HEK293T (cell line): ENCODE results near the gene ATP8B1.

ENCODE experiments used
- BHLHE40 ChIP-seq: fragments of 450-650 bp; IDR thresholded peaks from 2 replicates; pipeline ENCODE4 v1.6.1; 2016; ENCODE audit warnings: mild to moderate bottlenecking, moderate library complexity, borderline replicate concordance
- FOXM1 ChIP-seq: fragments of 450-650 bp; IDR thresholded peaks from 2 replicates; pipeline ENCODE4 v1.6.1; 2017; ENCODE audit warnings: mild to moderate bottlenecking, borderline replicate concordance
- L3MBTL2 ChIP-seq: fragments of 450-650 bp; conservative IDR thresholded peaks from 2 replicates; pipeline ENCODE4 v1.6.1; 2016; ENCODE audit warnings: mild to moderate bottlenecking
- NFRKB ChIP-seq: fragments of 450-650 bp; IDR thresholded peaks from 2 replicates; pipeline ENCODE4 v1.6.1; 2016; ENCODE audit warnings: mild to moderate bottlenecking, moderate library complexity
- SP1 ChIP-seq: fragments of 450-650 bp; IDR thresholded peaks from 2 replicates; pipeline ENCODE4 v1.6.1; 2017

GRCh38 chr18:57805117-57805516, 2.0 kb upstream of the ATP8B1 start:
- TF ChIP-seq BHLHE40 (no peak), SP1 (no peak), FOXM1 (no peak), NFRKB (no peak), L3MBTL2 (no peak)
